Activated T-helper 17 cell treated with anti-CD3 and anti-CD28 coated beads, Interleukin-2, amount 50 U/mL, for 72 hours (primary cell): ENCODE results near the gene TMEM250. TPM values are rescaled to one million over a fixed set of nuclear protein-coding genes. Genes with fewer than 3 reads are reported as not detected.
A peak's percentile ranks its signal among the peaks of the same experiment; 100 is the strongest.

Experiments
- ATAC-seq: fragments of 150-1000 bp; cut with Tn5 transposase; replicated peaks from 2 replicates; pipeline ENCODE4 v1.10.0; 2021; ENCODE audit warnings: mild to moderate bottlenecking, moderate library complexity
- H3K27ac Mint-ChIP-seq: one replicate; pipeline ENCODE4 v1.8.0; 2022; ENCODE audit warnings: mixed read lengths
- H3K27me3 Mint-ChIP-seq: one replicate; pipeline ENCODE4 v1.8.0; 2022; ENCODE audit warnings: mixed read lengths
- H3K36me3 Mint-ChIP-seq: one replicate; pipeline ENCODE4 v1.8.0; 2022; ENCODE audit warnings: low read depth, mild to moderate bottlenecking, mixed read lengths
- H3K4me1 Mint-ChIP-seq: one replicate; pipeline ENCODE4 v1.8.0; 2022; ENCODE audit warnings: mixed read lengths
- H3K4me3 Mint-ChIP-seq: one replicate; pipeline ENCODE4 v1.8.0; 2022; ENCODE audit warnings: mild to moderate bottlenecking, mixed read lengths
- H3K9me3 Mint-ChIP-seq: one replicate; pipeline ENCODE4 v1.8.0; 2022; ENCODE audit warnings: mixed read lengths
- total RNA-seq, 2 donors: library from RNA; stranded (reverse); gene quantifications; one replicate each; pipeline ENCODE4 v1.2.3, GENCODE V29; 2022

TMEM250 gene
- total RNA-seq, 2 donors from 2014 or later: 28.2 to 37.7 TPM

DNA sequence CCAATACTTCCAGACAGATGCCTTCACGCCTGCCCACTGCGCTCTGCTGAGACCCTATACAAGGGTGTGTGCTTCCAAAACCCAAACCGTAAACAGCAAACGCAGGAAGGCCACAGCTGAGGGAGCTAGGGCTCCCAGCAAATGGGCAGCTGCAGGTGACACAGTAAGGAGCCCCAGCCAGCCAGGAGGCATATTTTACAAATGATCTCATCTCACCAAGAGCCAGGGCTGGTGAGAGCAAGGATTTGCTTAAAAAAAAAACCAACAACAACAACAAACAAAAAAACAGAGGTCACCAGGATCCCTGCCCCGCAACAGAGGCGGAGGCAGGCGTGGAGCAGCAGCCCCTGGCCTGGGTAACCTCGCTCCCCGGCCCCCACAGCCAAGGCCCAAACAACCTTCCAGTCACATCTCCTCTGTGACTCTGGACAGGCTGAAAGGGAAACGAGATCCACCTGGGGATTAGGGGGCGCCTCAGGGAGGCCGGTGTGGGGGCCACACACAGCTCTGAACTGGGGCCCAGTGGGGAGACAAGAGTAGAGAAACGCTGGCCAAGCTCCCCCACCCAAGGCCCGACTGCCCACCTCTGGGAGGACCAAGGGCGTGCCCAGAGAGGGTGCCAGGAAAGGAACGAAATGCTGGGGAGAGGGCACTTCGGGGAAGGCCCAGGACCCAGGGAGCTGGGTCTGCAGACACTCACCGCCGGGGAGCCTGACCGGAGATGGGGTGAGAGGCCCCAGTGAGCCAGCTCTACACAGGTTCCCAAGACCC is 26.9 kb downstream of the TMEM250 start:
- Mint-ChIP-seq H3K4me1 (no peaks in the 10 kb centered on the region), H3K36me3 (no peaks in the 10 kb centered on the region), H3K27ac (peak overlapping the region; percentile 38), H3K9me3 (no peaks in the 10 kb centered on the region), H3K4me3 (no peak overlapping the region), H3K27me3 (no peaks in the 10 kb centered on the region)
- no peak for ATAC-seq

DNA sequence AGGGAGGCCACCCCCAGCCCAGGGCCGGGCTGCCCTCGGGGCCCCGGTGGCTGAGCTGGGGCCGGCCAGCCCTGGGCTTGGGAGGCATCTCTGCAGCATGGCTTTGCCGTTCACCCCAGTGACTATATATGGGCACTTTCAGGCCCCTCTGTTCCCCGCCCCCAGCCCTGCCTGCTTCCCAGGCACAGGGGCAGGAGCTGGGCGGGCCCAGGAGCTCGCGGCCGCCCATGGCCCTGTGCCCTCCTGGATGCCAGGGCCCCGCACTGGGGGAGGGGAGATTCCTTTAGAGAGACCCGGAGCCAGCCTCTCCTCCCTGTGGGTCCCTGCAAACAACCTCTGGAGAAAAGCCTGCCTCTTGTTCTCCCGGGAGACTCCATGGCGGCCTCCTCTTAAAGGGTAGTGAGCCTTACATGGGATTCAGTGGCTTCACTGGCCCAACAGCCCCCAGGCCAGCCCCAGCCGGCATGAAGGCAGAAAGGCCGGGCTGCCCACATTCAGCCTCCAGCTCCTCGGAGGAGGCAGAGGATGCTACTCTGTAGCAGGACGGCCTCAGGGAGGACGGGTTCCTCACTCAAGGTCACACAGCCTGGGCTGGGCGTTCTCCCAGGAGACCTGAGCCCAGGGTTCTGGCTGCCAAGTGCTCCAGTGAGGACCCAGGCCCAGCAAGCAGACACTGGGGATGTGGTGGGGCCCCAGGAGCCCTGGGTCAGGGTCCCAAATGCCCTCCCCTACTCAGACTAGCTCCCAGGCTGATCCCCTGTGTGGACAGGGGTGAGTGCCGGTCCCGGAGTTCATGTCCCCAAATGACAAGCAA is 27.7 kb downstream of the TMEM250 start:
- no peak for ATAC-seq
- Mint-ChIP-seq H3K27me3 (no peaks in the 10 kb centered on the region), H3K36me3 (no peaks in the 10 kb centered on the region), H3K27ac (peak overlapping the region; percentile 38), H3K9me3 (no peaks in the 10 kb centered on the region), H3K4me1 (no peaks in the 10 kb centered on the region), H3K4me3 (no peak overlapping the region)

DNA sequence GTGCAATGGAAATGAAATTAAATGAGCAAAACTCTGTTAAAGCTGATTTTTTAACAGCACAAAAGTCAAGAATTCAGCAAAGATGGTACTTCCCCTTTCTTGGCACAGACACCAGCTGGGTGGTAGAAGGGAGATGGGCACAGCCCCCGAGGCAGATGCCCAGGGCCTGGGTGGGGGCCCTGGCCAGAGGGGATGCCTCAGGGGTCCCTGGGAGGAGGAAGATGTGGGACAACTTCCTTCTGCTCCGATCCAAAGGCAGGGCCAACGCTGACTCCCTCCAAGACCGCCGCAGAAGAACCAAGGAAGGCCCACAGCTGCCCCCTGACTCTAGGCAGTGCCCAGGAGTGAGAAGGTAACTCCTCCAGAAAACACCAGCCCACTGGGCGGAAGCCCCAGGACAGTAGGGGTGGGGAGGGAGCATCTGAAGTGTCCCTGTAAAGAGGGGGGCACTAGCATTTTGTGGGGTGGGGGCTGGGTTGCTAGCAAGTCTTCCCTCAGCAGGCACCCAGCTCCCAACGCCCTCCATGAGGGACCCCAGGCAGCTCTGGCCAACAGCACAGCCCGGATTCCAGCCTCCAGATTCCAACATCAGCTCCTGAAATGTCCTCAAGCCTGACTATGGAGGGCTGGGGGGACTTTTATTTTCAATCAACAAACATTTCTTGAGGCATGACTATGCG is 28.5 kb downstream of the TMEM250 start:
- Mint-ChIP-seq H3K36me3 (no peaks in the 10 kb centered on the region), H3K4me3 (no peak overlapping the region), H3K9me3 (no peaks in the 10 kb centered on the region), H3K27ac (no peak overlapping the region), H3K4me1 (no peaks in the 10 kb centered on the region), H3K27me3 (no peaks in the 10 kb centered on the region)
- no peak for ATAC-seq

DNA sequence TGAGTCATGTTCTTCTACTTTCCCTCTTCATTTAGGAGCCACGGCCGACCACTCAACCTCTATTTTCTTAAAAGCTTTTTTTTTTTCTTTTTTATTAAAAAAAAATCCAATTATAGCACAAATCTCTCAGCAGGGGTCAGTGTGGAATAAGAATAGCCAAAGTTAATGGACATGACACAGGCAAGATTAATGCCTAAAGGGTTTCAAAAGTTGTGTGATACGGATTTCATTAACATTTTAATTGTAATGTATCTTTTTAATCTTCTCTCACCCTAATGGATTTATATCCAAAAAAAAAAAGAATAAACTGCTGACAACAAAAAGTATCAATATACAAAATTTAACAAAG is 29.0 kb downstream of the TMEM250 start:
- ATAC-seq: no peak
- peaks cover under 1% of the 10 kb centered on the region for H3K4me1 Mint-ChIP-seq
- no peak overlapping the region for H3K27ac Mint-ChIP-seq

DNA sequence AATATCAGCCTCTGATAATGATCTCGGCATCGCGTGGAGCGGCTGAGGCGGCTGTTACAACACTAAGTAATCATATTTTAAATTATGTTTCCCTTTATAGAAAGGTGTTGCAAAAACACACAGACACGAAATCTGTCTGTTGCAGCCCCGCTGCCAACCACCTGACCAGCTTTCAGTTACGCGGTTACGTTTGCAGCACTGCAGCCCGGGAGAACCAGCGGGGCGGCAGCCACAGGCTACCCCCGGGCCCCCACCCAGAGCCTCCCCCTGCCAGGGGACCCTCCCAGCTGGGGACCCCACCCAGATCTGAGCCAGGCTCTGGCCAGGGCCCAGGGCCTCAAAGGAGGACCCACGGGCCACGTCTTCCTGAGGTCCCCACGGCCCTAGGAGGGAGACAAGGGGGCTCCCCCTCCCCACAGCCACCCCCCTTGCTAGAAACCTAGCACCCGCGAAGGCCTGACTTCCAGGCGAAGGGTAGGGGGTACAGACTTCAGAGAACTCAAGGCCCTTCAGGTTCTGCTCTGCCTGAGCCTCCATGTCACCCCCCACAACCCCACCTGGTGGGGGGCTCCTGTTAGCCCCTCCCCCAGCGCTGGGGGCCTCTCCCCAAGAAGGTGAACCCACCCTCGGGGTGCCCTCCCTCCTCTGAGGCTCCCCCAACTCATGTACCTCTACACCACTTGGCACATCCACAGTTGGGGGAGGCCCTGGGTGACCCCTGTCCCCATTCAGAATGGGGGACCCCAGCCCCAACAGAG is 29.6 kb downstream of the TMEM250 start:
- Mint-ChIP-seq H3K4me3 (no peak overlapping the region), H3K36me3 (no peaks in the 10 kb centered on the region), H3K27me3 (no peaks in the 10 kb centered on the region), H3K27ac (no peak overlapping the region), H3K4me1 (peaks cover 5% of the 10 kb centered on the region), H3K9me3 (no peaks in the 10 kb centered on the region)
- ATAC-seq: no peak

More for the DNA sequence above, 29.0 kb downstream of the TMEM250 start:
- no peaks in the 10 kb centered on the region for H3K9me3 Mint-ChIP-seq
- no peaks in the 10 kb centered on the region for H3K36me3 Mint-ChIP-seq
- no peak overlapping the region for H3K4me3 Mint-ChIP-seq
- H3K27me3 Mint-ChIP-seq: no peaks in the 10 kb centered on the region

DNA sequence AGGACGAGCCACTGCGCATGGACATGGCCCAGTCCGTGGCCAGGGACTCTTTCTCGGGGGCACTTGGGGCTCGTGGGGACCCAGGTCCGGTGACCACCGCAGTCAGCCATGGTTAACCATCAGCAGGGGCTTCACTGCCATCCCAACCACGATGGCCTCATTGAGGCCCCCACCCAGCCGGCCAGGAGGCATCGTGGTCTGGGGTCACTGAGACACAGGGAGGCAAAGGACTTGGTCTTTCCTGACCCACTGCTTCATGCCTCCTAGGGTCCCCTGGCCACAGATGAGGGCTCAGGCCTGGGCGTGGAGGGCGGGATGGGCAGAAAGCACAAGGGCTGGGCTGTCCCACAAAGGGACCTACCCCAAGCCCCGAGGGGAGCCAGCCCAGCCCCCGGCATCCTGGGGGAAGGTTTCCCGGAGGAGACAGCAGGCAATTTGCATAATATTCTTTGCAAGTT is 30.2 kb downstream of the TMEM250 start:
- ATAC-seq: no peak
- no peak overlapping the region for H3K4me3 Mint-ChIP-seq
- no peaks in the 10 kb centered on the region for H3K36me3 Mint-ChIP-seq
- H3K27ac Mint-ChIP-seq: no peak overlapping the region
- H3K4me1 Mint-ChIP-seq: peaks cover 5% of the 10 kb centered on the region
- no peaks in the 10 kb centered on the region for H3K9me3 Mint-ChIP-seq
- H3K27me3 Mint-ChIP-seq: no peaks in the 10 kb centered on the region

DNA sequence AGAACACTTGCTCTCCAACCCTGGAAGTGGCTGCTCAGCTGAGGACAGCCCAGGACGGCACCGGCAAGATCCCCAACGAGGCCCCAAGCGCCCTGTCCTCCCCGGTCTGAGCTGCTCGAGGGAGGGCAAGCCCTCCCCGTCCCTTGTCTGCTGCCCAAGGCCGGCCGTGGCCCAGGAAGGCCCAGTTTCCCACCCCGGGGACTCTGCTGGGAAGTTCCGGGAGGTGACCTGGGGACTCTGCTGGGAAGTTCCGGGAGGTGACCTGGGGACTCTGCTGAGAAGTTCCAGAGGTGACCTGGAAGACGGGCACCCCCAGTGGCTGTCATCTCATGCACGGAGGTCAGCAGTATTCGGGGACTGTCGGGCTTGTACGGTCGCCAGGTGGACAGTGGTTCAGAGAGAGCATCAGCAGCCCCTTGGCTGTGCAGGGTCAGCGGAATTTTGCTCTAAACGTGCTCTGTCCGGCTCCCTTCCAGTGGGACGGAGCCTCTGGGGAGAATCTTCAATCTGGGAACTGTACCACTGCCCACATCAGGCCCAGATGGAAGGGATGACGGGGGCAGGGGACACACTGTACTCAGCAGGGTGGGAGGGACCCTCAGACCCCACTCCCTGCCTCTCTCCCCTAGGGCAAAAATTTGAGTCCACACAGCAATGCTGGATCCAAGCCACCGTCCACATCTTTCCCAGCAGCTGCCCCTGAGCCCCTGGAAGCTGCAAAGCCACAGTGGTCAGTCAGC is 30.8 kb downstream of the TMEM250 start:
- Mint-ChIP-seq H3K36me3 (no peaks in the 10 kb centered on the region), H3K4me3 (no peak overlapping the region), H3K9me3 (no peaks in the 10 kb centered on the region), H3K27ac (no peak overlapping the region), H3K27me3 (no peaks in the 10 kb centered on the region), H3K4me1 (peaks cover 5% of the 10 kb centered on the region)
- ATAC-seq: no peak

DNA sequence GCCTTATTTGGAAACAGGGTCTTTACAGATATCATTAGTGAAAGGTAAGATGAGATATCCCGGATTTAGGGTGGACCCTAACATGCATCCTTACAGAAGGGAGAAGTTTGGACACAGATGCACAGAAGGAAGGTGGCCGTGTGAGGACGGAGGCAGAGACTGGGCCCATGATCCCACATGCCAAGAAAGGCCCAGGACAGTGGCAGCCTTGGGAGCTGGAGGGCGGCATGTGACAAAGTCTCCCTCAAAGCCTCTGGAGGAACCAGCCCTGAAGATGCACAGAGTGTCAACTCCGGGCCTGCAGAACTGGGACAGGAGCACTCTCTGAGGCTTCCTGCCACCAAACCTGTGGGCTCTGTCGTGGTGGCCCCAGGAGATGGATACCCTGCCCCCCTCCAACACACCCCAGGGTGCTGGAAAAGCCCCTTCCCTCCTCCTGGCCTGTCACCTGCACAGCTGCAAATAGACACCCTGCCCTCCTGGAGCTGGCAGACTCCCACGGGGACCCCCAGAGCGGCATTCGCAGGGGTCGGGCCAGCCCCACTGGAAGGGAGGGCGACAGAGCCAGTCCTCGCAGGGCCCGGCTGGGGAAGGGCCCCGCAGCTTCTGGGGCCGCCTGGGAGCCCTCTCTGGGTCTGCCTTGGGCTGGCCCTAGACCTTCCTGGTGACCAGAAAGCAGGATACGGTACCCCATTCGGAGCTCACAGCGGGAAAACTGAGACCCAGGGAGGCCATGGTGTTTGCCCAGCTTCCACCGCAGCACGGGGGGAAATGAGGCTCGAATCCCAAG is 31.5 kb downstream of the TMEM250 start:
- no peak for ATAC-seq
- Mint-ChIP-seq H3K27ac (no peak overlapping the region), H3K36me3 (no peaks in the 10 kb centered on the region), H3K4me3 (no peak overlapping the region), H3K4me1 (peaks cover 5% of the 10 kb centered on the region), H3K27me3 (no peaks in the 10 kb centered on the region), H3K9me3 (no peaks in the 10 kb centered on the region)

DNA sequence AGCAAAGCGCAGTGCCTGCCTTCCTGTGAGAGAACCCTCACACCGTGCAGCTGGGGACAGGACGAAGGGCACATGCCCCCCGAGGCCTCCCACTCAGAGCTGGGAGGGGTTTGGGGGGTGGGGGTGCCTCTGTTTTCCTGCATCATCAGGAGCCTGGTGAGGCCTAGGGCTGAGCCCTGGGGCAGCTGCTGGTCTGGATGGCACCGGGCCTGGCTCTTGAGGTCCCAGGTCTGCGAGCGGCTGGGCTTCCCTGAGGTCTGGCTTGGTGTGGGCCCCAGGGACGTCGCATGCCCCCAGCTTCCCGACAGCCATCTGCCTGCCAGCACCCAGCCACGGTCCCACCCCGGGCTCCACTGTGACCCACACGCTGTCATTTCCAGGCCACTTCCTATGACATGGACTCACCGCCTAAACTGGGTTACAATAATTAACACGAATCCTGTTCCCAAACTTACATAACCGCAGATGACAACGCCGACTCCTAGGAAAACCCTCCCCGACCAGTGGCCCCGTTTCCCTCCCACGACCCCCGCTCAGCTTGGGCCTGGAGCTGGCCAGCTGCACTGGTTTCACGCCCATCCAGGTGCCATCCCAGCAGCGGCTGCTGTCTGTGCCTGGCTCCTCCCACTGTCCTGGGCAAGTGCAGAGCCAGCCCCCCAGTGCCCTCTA is 32.3 kb downstream of the TMEM250 start:
- Mint-ChIP-seq H3K9me3 (no peaks in the 10 kb centered on the region), H3K27me3 (no peaks in the 10 kb centered on the region), H3K4me3 (no peak overlapping the region), H3K27ac (no peak overlapping the region), H3K36me3 (no peaks in the 10 kb centered on the region), H3K4me1 (peaks cover 5% of the 10 kb centered on the region)
- no peak for ATAC-seq

DNA sequence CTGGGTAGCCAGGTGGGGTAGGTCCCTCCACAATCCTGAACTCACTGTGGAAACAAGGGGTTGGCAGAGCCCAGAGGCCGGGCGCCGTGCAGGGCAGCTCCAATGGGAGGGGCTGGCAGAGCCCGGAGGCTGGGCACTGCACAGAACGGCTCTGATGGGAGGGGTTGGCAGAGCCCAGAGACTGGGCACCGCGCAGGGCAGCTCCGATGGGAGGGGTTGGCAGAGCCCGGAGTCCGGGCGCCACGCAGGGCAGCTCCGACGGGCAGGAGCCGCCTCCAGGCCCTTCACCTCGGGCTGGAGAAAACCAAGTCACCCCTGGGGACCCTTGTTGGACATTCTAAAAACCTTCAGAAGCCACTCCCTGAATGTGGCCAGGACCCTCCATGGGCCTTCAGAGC is 32.9 kb downstream of the TMEM250 start:
- Mint-ChIP-seq H3K27ac (no peak overlapping the region), H3K36me3 (no peaks in the 10 kb centered on the region), H3K4me1 (peaks cover 5% of the 10 kb centered on the region), H3K4me3 (no peak overlapping the region), H3K9me3 (no peaks in the 10 kb centered on the region), H3K27me3 (no peaks in the 10 kb centered on the region)
- ATAC-seq: no peak

DNA sequence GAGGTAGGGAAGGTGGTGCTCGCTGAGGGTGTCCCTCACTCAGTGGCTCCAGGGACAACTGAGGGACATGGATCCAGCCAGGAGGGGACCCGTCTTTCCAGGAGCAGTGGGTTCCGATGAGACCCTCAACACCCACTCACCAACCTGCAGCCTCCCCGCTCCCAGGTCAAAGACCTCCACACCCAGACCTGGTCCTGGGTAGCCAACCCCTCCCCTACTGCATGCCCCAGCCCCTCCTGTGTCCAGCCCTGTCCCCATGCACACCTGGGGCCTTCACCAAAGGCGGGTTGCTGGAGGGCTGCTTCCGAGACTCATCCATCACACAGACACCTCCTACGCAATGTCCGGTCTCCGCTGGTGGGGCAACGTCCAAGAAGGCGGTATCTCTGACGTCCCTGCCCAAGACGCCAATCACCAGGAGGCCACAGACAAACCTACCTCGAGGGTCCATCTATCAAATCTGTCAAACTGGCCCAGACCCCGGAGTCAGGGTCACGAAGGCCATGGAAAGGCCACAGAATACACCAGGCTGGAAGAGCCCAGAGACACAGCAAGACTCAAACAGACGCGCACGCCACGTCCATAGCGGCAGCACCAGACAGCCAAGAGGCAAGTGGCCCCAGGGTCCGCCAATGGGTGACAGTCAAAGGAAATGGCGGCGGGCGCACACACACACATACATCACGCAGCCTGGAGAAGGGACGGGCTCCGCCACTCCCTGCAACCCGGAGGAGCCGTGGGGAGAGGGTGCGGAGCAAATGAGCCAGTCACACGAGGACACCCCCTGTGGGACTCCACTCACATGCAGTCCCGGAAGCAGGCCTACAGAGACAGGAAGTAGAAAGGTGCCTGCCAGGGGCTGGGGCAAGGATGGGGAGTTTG is 34.4 kb downstream of the TMEM250 start:
- ATAC-seq: no peak
- Mint-ChIP-seq H3K9me3 (no peaks in the 10 kb centered on the region), H3K4me3 (no peak overlapping the region), H3K4me1 (peaks cover 5% of the 10 kb centered on the region), H3K27me3 (no peaks in the 10 kb centered on the region), H3K27ac (peak overlapping the region; percentile 63), H3K36me3 (no peaks in the 10 kb centered on the region)

DNA sequence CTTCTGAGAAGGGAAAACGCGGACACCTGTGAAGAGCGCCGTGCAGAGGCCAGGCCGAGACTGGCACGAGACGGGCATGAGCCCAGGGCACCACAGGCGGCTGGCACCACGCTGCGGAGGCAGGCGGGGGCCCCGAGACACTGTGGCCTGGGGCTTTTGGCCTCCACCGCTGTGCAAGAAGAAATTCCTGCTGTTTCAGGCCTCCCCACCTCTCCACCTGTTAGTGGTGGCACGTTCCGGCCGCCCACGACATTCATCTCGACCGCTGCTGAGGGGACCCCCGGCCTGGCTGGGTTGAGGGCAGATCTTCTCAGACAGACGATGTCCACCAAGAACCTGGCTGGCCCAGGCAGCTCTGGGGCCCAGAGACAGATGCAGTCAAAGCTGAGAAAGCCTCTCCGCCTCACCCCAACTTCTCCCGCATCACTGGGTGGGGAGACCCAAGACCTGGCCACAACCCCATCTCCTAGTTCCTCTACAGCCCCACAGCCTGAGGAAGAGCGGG is 35.1 kb downstream of the TMEM250 start:
- Mint-ChIP-seq H3K4me3 (no peak overlapping the region), H3K27me3 (no peaks in the 10 kb centered on the region), H3K27ac (no peak overlapping the region), H3K4me1 (peaks cover 5% of the 10 kb centered on the region), H3K9me3 (no peaks in the 10 kb centered on the region), H3K36me3 (no peaks in the 10 kb centered on the region)
- ATAC-seq: no peak
